ENCODE data around the gene PTCD2. TPM values are rescaled to one million over a fixed set of nuclear protein-coding genes. Genes with fewer than 3 reads are reported as not detected.

The PTCD2 gene
- total RNA-seq, 2 donors from 2014 or later, result 5.1 to 9.2 TPM

- no peak overlapping the region for H3K4me3 ChIP-seq
- H3K27ac ChIP-seq, result no peak overlapping the region
- H3K36me3 ChIP-seq, result no peaks in the 10 kb centered on the region
- peaks cover 0 to 14% of the 10 kb centered on the region in 2 donors for H3K4me1 ChIP-seq
- no peaks in the 10 kb centered on the region for H3K27me3 ChIP-seq
- TF ChIP-seq CTCF (IDR thresholded peaks at IDR 0.05), result no peak
- DNase-seq (ENCODE audit: low spot score), result no peak
- peaks cover 0 to under 1% of the 10 kb centered on the region in 2 donors for H3K9me3 ChIP-seq
Measured at GRCh38 chr5:72407078-72407477, 86.9 kb downstream of the PTCD2 start.

GRCh38 chr5:72407541-72407940, 87.4 kb downstream of the PTCD2 start:
- Histone ChIP-seq H3K36me3 (no peaks in the 10 kb centered on the region), H3K4me1 (peaks cover 0 to 10% of the 10 kb centered on the region in 2 donors), H3K27ac (no peak overlapping the region), H3K27me3 (no peaks in the 10 kb centered on the region), H3K4me3 (no peak overlapping the region), H3K9me3 (no peaks in the 10 kb centered on the region)
- no peak for TF ChIP-seq CTCF (IDR thresholded peaks at IDR 0.05)
- DNase-seq (ENCODE audit: low spot score), result no peak

- Histone ChIP-seq H3K27ac (no peak overlapping the region), H3K4me3 (no peak overlapping the region), H3K9me3 (no peaks in the 10 kb centered on the region), H3K36me3 (no peaks in the 10 kb centered on the region), H3K27me3 (no peaks in the 10 kb centered on the region), H3K4me1 (peaks cover 0 to 4% of the 10 kb centered on the region in 2 donors)
- DNase-seq (ENCODE audit: low spot score), result no peak
- TF ChIP-seq CTCF (IDR thresholded peaks at IDR 0.05), result no peak
Measured at GRCh38 chr5:72408127-72408526, 88.0 kb downstream of the PTCD2 start.

GRCh38 chr5:72408603-72409002, 88.4 kb downstream of the PTCD2 start:
- H3K9me3 ChIP-seq, result no peaks in the 10 kb centered on the region
- no peaks in the 10 kb centered on the region for H3K27me3 ChIP-seq
- H3K4me3 ChIP-seq, result no peak overlapping the region
- DNase-seq (ENCODE audit: low spot score), result no peak
- H3K36me3 ChIP-seq, result no peaks in the 10 kb centered on the region
- H3K4me1 ChIP-seq, result no peaks in the 10 kb centered on the region
- no peak for TF ChIP-seq CTCF (IDR thresholded peaks at IDR 0.05)
- no peak overlapping the region for H3K27ac ChIP-seq

GRCh38 chr5:72410688-72411295, 90.6 kb downstream of the PTCD2 start:
- no peaks in the 10 kb centered on the region for H3K9me3 ChIP-seq
- no peaks in the 10 kb centered on the region for H3K4me1 ChIP-seq
- no peaks in the 10 kb centered on the region for H3K27me3 ChIP-seq
- no peak for DNase-seq (ENCODE audit: low spot score)
- H3K4me3 ChIP-seq, result no peak overlapping the region
- no peaks in the 10 kb centered on the region for H3K36me3 ChIP-seq
- TF ChIP-seq CTCF (IDR thresholded peaks at IDR 0.05), result no peak
- H3K27ac ChIP-seq, result no peak overlapping the region

Data from right atrium auricular region (tissue), 2 donors.